Lung (tissue), 12 donors: ENCODE results near the gene DBH. TPM values are rescaled to one million over a fixed set of nuclear protein-coding genes. Genes with fewer than 3 reads are reported as not detected.

Experiments
- ATAC-seq: fragments of 200-7000 bp; cut with Tn5 transposase; one replicate; pipeline ENCODE4 v1.9.1; 2020; ENCODE audit warnings: moderate number of reproducible peaks; ENCODE audit not compliant: insufficient read depth, low FRiP score
- DNase-seq, 3 donors: peaks; one replicate each; pipeline ENCODE4 v3.0.0-alpha.2; 2013 to 2017
- H3K27ac ChIP-seq, 2 donors: one replicate each; pipeline ENCODE4 v1.5.1; 2013; ENCODE audit warnings: mild to moderate bottlenecking in 2 of 2, moderate library complexity in 2 of 2, control low read depth in 1 of 2, inconsistent platforms in 1 of 2, low read depth in 1 of 2, low read length in 1 of 2
- H3K27me3 ChIP-seq, 3 donors: one replicate each; pipeline ENCODE4 v1.5.1; 2013; ENCODE audit warnings: low read length in 2 of 3; ENCODE audit not compliant: control insufficient read depth in 3 of 3, insufficient read depth in 3 of 3
- H3K36me3 ChIP-seq, 4 donors: one replicate each; pipeline ENCODE4 v1.5.1; 2013; ENCODE audit warnings: low read length in 4 of 4, mild to moderate bottlenecking in 1 of 4, moderate library complexity in 1 of 4; ENCODE audit not compliant: control insufficient read depth in 4 of 4, insufficient read depth in 4 of 4
- H3K4me1 ChIP-seq, 5 donors: one replicate each; pipeline ENCODE4 v1.5.1; 2013; ENCODE audit warnings: low read length in 5 of 5, mild to moderate bottlenecking in 2 of 5, moderate library complexity in 1 of 5; ENCODE audit not compliant: control insufficient read depth in 5 of 5, insufficient read depth in 5 of 5
- H3K4me3 ChIP-seq: one replicate; pipeline ENCODE4 v1.5.1; 2013; ENCODE audit warnings: mild to moderate bottlenecking, control low read depth, moderate library complexity
- H3K9ac ChIP-seq, 2 donors: one replicate each; pipeline ENCODE4 v1.5.1; 2013; ENCODE audit warnings: low read length in 2 of 2, control low read depth in 1 of 2; ENCODE audit not compliant: insufficient read depth in 1 of 2
- H3K9me3 ChIP-seq, 4 donors: one replicate each; pipeline ENCODE4 v1.5.1; 2013; ENCODE audit warnings: low read length in 3 of 4, mild to moderate bottlenecking in 1 of 4, moderate library complexity in 1 of 4; ENCODE audit not compliant: control insufficient read depth in 4 of 4, insufficient read depth in 3 of 4
- WGBS, 2 donors: extraction: QIAGEN DNeasy Blood & Tissue Kit; methylation state at CpG; one replicate each; pipeline ENCODE4 v1.1.7; 2013; 5-methylcytosine and 5-hydroxymethylcytosine counted together
- polyA plus RNA-seq, 2 donors: library from polyadenylated mRNA; stranded (reverse); fragments of 200-250 nt; gene quantifications; one replicate each; pipeline ENCODE4 v1.2.1, GENCODE V29; 2013
- total RNA-seq, 2 donors: library from RNA; depleted of rRNA in 1 of 2; stranded (reverse); fragments of >200 nt in 1 of 2; gene quantifications; one replicate each; pipeline ENCODE4 v1.2.1, GENCODE V29; 2014 to 2021
- TF ChIP-seq, protein P1 (sequence below): IDR thresholded peaks from 2 replicates; pipeline ENCODE4 v1.5.1; 2012; ENCODE audit warnings: mild to moderate bottlenecking; ENCODE audit errors: control extremely low read depth, extremely low read depth
- donor health status: control.
- donor health status: control.
- donor health status: Bipolar disorder and iron deficiency.
- donor health status: healthy.
- donor health status: DM: yes; HTN: yes; CAD: no.

Gene DBH
- total and polyA plus RNA-seq, 4 donors = 0.06 to 0.48 (median 0.08) TPM

DNA sequence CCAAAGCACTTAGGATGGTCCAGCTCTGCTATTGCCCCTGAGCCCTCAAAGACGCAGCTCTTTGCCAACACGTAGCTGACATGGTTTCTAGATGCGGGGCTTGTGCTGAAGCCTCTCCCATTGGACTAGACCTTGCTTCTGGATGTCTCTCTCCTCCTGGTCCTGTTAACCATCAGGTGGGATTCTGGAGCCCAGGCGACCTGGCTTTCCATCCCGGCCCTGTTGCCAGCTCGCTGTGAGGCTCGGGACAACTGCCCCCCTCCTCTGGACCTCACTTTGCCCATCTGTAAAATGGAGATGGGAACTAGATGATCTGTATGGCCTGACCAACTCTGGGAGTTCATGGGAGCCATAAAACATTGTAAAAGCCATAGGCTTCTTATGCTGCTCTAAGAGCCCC lies 4.0 kb downstream of the DBH start:
- Histone ChIP-seq H3K4me1 (peaks cover 0 to 8% (median 0%) of the 10 kb centered on the region in 5 donors), H3K27ac (no peak overlapping the region), H3K4me3 (no peak overlapping the region), H3K36me3 (no peaks in the 10 kb centered on the region), H3K9ac (no peak overlapping the region), H3K27me3 (no peaks in the 10 kb centered on the region), H3K9me3 (no peaks in the 10 kb centered on the region)
- 88 to 94% methylated on average over 7 of the region's 7 CpGs for WGBS, 2 donors
- ATAC-seq (no peak), DNase-seq (no peak)
- TF ChIP-seq, protein P1, sequence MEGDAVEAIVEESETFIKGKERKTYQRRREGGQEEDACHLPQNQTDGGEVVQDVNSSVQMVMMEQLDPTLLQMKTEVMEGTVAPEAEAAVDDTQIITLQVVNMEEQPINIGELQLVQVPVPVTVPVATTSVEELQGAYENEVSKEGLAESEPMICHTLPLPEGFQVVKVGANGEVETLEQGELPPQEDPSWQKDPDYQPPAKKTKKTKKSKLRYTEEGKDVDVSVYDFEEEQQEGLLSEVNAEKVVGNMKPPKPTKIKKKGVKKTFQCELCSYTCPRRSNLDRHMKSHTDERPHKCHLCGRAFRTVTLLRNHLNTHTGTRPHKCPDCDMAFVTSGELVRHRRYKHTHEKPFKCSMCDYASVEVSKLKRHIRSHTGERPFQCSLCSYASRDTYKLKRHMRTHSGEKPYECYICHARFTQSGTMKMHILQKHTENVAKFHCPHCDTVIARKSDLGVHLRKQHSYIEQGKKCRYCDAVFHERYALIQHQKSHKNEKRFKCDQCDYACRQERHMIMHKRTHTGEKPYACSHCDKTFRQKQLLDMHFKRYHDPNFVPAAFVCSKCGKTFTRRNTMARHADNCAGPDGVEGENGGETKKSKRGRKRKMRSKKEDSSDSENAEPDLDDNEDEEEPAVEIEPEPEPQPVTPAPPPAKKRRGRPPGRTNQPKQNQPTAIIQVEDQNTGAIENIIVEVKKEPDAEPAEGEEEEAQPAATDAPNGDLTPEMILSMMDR = no peak

DNA sequence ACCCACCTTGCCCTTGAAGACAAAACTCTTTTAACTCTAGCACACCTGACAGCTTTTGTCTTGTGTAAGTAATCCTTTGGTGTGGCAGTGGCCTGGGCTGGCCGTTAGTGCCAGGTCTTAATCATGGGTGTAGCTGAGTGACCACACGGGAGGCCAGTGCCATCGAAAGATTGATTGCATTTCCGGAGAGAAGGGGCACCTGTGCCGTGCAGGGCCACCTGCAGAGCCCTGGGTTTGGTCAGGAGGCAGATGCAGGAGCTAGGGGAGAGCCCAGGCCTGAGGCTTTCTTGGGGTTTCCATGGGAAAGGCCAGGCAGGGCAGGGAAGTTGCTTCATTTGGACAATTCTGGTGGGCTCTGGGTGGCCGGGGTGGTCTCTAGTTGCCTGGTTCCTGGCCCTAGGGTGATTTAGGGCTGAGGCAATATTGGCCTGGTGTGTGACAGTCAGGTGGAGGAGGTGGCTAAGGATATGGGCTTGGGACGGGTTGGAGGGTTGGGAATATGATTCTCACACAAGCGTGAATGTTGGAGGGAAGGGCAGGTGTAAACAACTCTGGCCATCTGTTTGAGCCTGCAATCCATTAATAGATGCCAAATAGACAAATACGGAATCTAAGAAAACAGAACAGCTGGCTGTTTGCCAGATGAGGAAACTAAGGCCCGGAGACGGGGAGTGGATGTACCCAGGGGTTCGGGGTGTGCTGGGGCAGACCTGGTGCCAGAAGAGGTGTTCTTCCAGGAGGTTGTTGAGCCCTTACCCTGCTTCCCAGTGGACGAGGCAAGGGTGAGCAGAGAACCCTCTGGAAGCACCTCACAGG lies 4.6 kb downstream of the DBH start:
- DNase-seq (no peak), ATAC-seq (no peak)
- H3K36me3 ChIP-seq = no peaks in the 10 kb centered on the region
- TF ChIP-seq, protein P1 = no peak
- peaks cover 0 to 6% (median 0%) of the 10 kb centered on the region in 5 donors for H3K4me1 ChIP-seq
- H3K27ac ChIP-seq = no peak overlapping the region
- no peaks in the 10 kb centered on the region for H3K9me3 ChIP-seq
- WGBS, 2 donors = 86% methylated on average over 13 of the region's 13 CpGs
- no peak overlapping the region for H3K4me3 ChIP-seq
- no peaks in the 10 kb centered on the region for H3K27me3 ChIP-seq
- H3K9ac ChIP-seq = no peak overlapping the region

DNA sequence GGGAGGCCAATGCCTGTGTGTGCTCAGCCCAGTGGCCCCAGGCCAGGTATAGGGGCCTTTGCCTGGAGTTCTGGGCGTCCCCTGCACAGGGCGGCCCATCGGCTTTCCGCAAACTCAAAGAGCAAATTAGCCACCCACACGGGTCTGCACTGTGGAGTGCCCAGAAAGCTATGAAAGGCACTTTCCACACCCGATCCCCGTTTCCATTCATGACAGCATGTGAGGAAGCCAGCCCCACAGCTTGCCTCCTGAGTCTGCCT lies 5.2 kb downstream of the DBH start:
- Histone ChIP-seq H3K4me3 (no peak overlapping the region), H3K9ac (no peak overlapping the region), H3K27me3 (no peaks in the 10 kb centered on the region), H3K27ac (no peak overlapping the region), H3K36me3 (no peaks in the 10 kb centered on the region), H3K9me3 (no peaks in the 10 kb centered on the region), H3K4me1 (peaks cover 0 to 6% (median 0%) of the 10 kb centered on the region in 5 donors)
- 90 to 95% methylated on average over 7 of the region's 7 CpGs for WGBS, 2 donors
- DNase-seq (no peak), ATAC-seq (no peak)
- TF ChIP-seq, protein P1 = no peak
